Glutamatergic neuron (in vitro differentiated cells): Measurements from ENCODE around the gene TUNAR. TPM values are rescaled to one million over a fixed set of nuclear protein-coding genes. Genes with fewer than 3 reads are reported as not detected.

Experiments
- DNase-seq: peaks from one replicate; pipeline ENCODE4 v3.0.0; 2022
- H3K27ac Mint-ChIP-seq: one replicate; pipeline ENCODE4 v1.8.0; 2020; ENCODE audit warnings: mild to moderate bottlenecking, mixed read lengths, inconsistent platforms; ENCODE audit not compliant: unreplicated experiment
- H3K27me3 Mint-ChIP-seq: one replicate; pipeline ENCODE4 v1.8.0; 2020; ENCODE audit warnings: mild to moderate bottlenecking, moderate library complexity, mixed read lengths, inconsistent platforms; ENCODE audit not compliant: unreplicated experiment
- H3K36me3 Mint-ChIP-seq: one replicate; pipeline ENCODE4 v1.8.0; 2020; ENCODE audit warnings: mild to moderate bottlenecking, mixed read lengths, inconsistent platforms; ENCODE audit not compliant: unreplicated experiment
- H3K4me1 Mint-ChIP-seq: one replicate; pipeline ENCODE4 v1.8.0; 2020; ENCODE audit warnings: mild to moderate bottlenecking, low read depth, mixed read lengths, inconsistent platforms; ENCODE audit not compliant: unreplicated experiment
- H3K4me3 Mint-ChIP-seq: one replicate; pipeline ENCODE4 v1.8.0; 2020; ENCODE audit warnings: mild to moderate bottlenecking, mixed read lengths, inconsistent platforms; ENCODE audit not compliant: unreplicated experiment
- H3K9me3 Mint-ChIP-seq: one replicate; pipeline ENCODE4 v1.8.0; 2020; ENCODE audit warnings: mild to moderate bottlenecking, moderate library complexity, mixed read lengths, inconsistent platforms; ENCODE audit not compliant: unreplicated experiment
- total RNA-seq: library from RNA; stranded (reverse); fragmentation: NEBNext Ultra II Directional; extraction: Animal tissue kit (Norgen Biotek cat#: 25700); gene quantifications from one replicate; pipeline ENCODE4 v1.2.1, GENCODE V29; 2021; ENCODE audit not compliant: unreplicated experiment
- TF ChIP-seq, protein P1 (sequence below): fragments of 200-600 bp; sonication (generic); IDR thresholded peaks from one replicate; pipeline ENCODE4 v1.5.0; 2021; ENCODE audit not compliant: partially characterized antibody, unreplicated experiment

Gene TUNAR
- total RNA-seq, 1 donor from 2014 or later: 16.2 TPM

- no peak for DNase-seq
- peaks cover 4% of the 10 kb centered on the region for H3K36me3 Mint-ChIP-seq
- TF ChIP-seq, protein P1, sequence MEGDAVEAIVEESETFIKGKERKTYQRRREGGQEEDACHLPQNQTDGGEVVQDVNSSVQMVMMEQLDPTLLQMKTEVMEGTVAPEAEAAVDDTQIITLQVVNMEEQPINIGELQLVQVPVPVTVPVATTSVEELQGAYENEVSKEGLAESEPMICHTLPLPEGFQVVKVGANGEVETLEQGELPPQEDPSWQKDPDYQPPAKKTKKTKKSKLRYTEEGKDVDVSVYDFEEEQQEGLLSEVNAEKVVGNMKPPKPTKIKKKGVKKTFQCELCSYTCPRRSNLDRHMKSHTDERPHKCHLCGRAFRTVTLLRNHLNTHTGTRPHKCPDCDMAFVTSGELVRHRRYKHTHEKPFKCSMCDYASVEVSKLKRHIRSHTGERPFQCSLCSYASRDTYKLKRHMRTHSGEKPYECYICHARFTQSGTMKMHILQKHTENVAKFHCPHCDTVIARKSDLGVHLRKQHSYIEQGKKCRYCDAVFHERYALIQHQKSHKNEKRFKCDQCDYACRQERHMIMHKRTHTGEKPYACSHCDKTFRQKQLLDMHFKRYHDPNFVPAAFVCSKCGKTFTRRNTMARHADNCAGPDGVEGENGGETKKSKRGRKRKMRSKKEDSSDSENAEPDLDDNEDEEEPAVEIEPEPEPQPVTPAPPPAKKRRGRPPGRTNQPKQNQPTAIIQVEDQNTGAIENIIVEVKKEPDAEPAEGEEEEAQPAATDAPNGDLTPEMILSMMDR: no peak
- no peak overlapping the region for H3K27ac Mint-ChIP-seq
- no peaks in the 10 kb centered on the region for H3K9me3 Mint-ChIP-seq
- no peaks in the 10 kb centered on the region for H3K4me1 Mint-ChIP-seq
- H3K27me3 Mint-ChIP-seq: no peaks in the 10 kb centered on the region
- no peak overlapping the region for H3K4me3 Mint-ChIP-seq
Observed at GRCh38 chr14:95855606-95856005, 21.0 kb upstream of the TUNAR start.

DNA sequence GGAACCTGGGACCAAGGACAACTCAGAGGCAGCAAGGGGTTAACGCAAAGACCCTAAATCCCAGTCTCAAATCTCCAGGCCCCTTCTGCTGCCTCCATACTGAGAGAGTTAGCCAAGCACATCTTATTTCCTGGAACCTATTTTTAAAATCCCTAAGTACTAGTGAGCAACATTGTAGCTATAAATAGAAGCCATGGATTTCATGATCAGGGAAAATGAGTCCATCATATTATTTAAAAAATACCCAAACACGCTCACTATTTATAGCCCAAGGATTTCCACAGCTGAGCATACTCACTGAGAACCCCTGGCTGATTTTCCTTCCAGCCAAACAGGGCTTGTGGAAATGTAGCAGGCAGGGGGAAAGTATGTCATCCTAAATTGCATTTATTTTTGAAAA, 19.4 kb upstream of the TUNAR start:
- Mint-ChIP-seq H3K27ac (no peak overlapping the region), H3K27me3 (no peaks in the 10 kb centered on the region), H3K36me3 (no peaks in the 10 kb centered on the region), H3K9me3 (no peaks in the 10 kb centered on the region), H3K4me1 (no peaks in the 10 kb centered on the region), H3K4me3 (no peak overlapping the region)
- DNase-seq: no peak
- TF ChIP-seq, protein P1: no peak

- H3K27ac Mint-ChIP-seq: no peak overlapping the region
- TF ChIP-seq, protein P1: no peak
- H3K36me3 Mint-ChIP-seq: no peaks in the 10 kb centered on the region
- H3K9me3 Mint-ChIP-seq: no peaks in the 10 kb centered on the region
- no peaks in the 10 kb centered on the region for H3K27me3 Mint-ChIP-seq
- H3K4me3 Mint-ChIP-seq: no peak overlapping the region
- no peaks in the 10 kb centered on the region for H3K4me1 Mint-ChIP-seq
- no peak for DNase-seq
Observed at GRCh38 chr14:95858893-95859292, 17.7 kb upstream of the TUNAR start.

- TF ChIP-seq, protein P1: no peak
- no peak overlapping the region for H3K4me3 Mint-ChIP-seq
- DNase-seq: no peak
- H3K9me3 Mint-ChIP-seq: no peaks in the 10 kb centered on the region
- no peaks in the 10 kb centered on the region for H3K27me3 Mint-ChIP-seq
- H3K4me1 Mint-ChIP-seq: no peaks in the 10 kb centered on the region
- no peaks in the 10 kb centered on the region for H3K36me3 Mint-ChIP-seq
- H3K27ac Mint-ChIP-seq: no peak overlapping the region
Observed at GRCh38 chr14:95862243-95862642, 14.4 kb upstream of the TUNAR start.

GRCh38 chr14:95863295-95863694, 13.3 kb upstream of the TUNAR start:
- no peaks in the 10 kb centered on the region for H3K9me3 Mint-ChIP-seq
- H3K4me1 Mint-ChIP-seq: no peaks in the 10 kb centered on the region
- TF ChIP-seq, protein P1: no peak
- H3K36me3 Mint-ChIP-seq: no peaks in the 10 kb centered on the region
- no peaks in the 10 kb centered on the region for H3K27me3 Mint-ChIP-seq
- DNase-seq: no peak
- H3K27ac Mint-ChIP-seq: no peak overlapping the region
- H3K4me3 Mint-ChIP-seq: no peak overlapping the region
